ENCODE data around the gene DST.
"Not testable (repeated sequence)": the region's sequence is repeated elsewhere in the genome, so short reads cannot be mapped to it uniquely, and the experiment has no call there.

The DST gene

DNA sequence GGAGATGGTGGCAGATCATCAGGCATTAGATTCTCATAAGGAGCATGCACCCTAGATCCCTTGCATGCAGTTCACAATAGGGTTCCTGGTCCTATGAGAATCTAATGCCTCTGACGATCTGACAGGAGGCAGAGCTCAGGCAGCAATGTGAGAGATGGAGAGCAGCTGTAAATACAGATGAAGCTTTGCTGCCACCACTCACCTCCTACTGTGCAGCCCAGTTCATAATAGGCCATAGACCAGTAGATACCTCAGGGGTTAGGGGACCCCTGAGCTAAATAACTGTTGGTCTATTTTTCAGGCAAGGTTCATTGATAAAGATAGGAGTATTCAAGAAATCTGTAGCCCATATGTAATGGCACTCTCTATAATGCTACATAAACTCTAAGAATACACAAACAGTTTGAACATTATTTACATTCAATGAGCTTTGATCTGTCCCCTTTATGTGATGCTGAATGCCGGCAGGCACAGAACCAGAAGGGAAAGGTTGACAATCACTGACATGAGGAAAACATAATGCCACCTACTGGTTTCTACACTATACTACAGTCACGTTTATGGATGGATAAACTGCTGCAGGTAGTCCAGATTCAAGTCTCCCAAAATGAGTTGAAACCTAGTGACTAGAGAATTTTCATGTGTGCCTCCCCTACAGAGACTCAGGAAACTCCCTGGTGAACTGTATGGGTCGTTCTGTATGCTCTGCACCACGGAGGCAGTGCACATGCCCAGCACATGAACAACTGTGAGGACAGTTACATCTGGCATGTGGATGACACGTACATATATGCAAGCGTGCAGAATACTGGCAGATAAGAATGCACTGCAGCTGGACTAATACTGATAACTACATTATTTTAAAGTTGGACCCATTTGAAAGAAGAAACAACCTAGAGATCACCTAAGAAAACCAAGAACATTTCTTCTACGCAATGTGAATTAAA, 72.0 kb downstream of the DST start:
- peak; percentile 34 for DNase-seq

- no peak for DNase-seq
Measured at GRCh38 chr6:56567501-56567900, 75.2 kb downstream of the DST start.

GRCh38 chr6:56562730-56563129, 80.0 kb downstream of the DST start:
- DNase-seq, result not testable (repeated sequence)

DNA sequence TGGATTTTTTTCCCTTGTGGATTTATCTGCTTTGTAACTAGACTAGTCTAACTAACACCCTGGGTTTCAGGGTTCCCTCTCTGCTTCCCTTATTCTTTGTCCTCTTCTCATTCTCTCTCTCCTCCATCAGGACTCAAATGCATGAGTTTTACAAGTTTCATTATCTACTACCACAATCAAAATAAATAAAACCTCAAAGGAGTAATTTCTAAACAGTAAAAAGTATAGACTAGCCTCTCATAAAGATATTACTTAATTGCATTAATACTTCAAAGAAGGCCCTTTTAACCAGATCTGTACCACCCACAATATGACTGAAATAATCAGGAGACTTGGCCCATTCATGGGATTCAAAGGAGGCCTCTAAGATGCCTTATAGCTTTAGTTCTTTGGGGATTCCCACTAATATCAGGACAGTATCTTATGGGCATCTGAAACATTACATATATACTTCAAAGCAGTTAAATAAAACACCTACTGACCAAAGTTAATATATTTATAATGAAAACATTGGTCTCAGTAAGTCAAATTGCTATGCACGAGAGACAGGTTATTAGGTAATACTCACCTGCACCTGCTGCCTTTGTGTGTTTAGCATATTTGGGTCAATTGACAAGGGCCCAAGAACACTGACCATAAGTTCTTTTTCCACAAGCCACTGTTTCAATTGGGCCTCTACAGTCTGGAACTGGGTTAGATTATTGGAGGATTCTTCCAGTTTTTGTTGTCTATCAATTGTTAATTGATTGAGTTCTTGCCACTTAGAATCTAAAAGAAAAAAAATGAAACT, 85.7 kb downstream of the DST start:
- DNase-seq, result no peak

GRCh38 chr6:56555438-56555872, 87.2 kb downstream of the DST start:
- DNase-seq, result no peak

DNA sequence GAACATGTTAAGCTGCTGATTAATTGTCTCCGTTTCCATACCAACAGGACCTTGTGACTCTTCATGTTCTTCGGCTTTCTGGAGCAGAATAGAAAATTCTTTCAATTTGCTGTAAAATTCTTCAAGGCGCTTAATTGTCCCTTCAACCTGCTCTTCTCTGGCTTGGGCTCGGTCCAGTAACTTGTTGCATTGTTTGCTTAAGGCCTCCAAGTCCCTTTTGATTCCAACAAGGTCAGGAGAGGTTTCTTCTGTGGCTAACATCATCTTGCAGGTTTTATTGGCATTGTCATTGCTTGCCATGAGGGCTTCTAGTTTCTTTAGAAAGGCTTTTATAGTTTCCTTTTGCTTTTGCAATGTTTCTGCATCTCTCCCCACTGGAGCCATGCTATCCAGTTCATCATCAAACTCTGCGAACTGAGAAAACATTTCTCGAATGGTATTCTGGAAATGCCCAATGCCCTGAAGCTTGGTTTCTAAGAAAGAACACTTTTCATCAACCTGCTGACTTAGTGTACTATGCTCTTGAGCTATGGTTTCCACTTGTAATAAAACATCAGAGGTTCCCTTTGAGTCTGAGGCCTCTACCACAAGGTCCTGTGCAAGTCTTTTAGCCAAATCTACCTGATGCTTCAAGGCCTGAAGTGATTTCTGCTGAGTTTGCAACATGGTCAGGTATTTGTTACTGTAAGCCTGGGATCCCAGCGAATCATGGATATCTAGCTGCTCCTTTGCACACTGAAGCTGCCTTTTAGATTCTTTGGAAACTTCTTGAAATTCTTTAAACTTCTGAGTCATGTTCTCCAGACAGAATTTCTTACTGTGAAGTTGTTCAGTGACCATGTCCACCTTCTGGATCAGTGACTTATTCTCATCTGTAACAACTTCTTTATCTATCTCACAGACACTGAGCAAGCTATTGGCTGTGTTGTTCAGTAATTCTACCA, 90.2 kb downstream of the DST start:
- no peak for DNase-seq

DNA sequence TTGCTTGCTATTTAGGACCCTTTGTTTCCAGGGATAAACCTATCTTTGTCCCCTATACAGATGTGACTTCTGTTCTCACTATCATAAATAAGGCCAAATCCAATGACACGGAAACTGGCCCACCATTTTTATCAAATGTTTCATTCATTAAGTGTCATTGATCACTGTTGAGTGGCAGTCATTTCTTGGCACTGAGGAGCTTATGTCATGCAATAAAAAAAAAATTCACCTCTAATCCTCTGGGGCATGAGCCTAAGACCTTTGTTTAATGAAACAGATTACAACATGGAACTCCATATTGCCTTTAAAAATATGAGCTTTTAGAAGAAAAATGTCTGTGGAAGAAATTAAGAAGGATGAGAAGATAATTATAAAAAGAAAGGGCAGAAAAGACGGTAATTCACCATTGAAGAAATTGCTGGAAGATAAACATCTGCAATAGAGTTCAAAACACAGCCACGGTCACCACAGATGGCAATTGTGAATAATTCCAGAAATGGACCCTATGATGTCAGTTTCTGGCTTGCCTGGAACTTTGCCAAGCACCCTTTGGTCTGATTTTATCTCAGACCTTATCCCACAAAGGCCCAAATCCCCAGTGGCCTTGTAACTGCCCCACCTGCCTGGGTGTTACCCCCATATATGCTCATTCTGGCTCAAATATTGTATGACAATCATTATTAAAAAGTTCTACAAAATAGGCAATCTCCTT, 91.1 kb downstream of the DST start:
- DNase-seq, result no peak

- DNase-seq, result no peak
Measured at GRCh38 chr6:56550301-56550700, 92.4 kb downstream of the DST start.

- DNase-seq, result no peak
Measured at GRCh38 chr6:56549014-56549413, 93.7 kb downstream of the DST start.

DNA sequence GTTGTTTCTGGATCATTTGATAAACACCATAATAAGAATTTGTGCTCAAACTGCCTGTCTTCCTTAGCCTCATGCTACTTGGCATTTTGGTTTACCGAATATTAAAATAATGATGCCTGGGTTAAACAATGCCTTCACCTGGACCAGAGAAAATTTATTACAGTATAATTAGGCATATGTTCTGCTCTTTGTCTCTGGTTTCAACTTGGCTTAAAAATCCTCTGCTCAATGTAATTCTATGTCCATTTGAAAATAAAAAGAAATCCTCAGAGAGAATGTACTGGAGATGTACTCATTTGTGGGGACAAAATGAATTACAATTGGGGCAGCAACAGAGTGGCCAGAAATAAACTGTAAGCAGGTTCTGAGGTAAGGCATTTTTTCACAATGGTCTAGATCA, 95.0 kb downstream of the DST start:
- DNase-seq, result no peak

GRCh38 chr6:56542364-56543331, 100.0 kb downstream of the DST start:
- peak; percentile 72 for DNase-seq

GRCh38 chr6:56541741-56542360, 100.8 kb downstream of the DST start:
- DNase-seq, result no peak

DNA sequence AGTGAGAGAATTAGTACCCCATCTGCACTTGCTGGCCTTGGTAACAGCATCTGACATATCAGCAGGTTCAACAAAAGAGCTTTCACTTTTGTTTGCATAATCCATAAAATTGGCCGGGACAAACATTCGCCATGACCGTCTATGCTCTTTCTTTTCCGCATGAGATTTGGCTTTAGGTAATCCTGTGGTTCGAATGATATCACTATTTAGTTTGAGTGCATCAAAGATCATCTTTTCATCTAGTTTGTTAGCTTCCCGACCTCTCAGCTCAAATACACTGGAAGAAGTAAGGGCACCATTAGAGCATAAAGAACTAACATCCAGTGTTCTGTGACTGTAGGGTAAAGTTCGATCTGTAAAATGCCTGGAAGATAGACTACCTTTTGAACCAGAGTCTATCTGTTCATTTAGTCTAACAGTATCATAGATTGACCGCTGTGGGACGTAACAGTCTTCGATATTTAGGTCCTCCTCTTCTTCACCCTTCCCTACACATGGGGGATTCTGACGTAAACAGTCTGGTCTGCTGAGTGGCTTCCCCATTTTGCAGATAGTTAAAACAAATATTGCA, 101.6 kb downstream of the DST start:
- DNase-seq, result no peak

- no peak for DNase-seq
Measured at GRCh38 chr6:56540232-56541029, 102.3 kb downstream of the DST start.

- DNase-seq, result no peak
Measured at GRCh38 chr6:56539527-56540105, 103.1 kb downstream of the DST start.

GRCh38 chr6:56538851-56539250, 103.8 kb downstream of the DST start:
- no peak for DNase-seq

DNA sequence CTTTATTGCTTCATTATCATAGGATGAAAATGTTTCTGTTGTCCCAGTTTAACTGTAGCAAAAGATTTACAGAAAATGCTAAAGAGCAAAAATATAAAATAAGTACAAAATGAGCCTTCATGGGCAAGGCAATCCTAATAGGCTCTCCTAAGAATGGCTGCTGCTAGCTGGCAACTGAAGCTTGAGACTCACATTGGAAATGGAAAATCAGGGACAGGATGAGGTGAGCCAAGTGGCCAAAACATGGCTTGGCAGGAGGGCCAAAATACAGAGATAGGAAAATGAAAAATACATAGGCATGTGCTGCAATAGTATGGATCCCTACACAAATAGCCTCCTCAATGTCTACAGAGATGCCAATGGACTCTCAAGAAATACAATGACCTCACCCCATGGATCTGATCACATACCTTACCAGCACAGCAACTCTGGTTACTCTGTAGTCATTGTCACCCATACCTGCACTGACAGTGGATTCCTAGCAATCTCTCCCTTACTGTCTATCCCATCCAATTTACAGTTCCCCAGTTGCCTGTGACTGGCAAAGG, 105.4 kb downstream of the DST start:
- DNase-seq, result no peak

GRCh38 chr6:56536536-56536935, 106.2 kb downstream of the DST start:
- no peak for DNase-seq

Data from NCI-H2029 (cell line).